SKM-1 (cell line): ENCODE results near the gene CBLN4.

Experiments
- DNase-seq: peaks from one replicate; lab custom pipeline; 2025; ENCODE audit not compliant: unreplicated experiment; lab: John Stamatoyannopoulos, UW

The CBLN4 gene

DNA sequence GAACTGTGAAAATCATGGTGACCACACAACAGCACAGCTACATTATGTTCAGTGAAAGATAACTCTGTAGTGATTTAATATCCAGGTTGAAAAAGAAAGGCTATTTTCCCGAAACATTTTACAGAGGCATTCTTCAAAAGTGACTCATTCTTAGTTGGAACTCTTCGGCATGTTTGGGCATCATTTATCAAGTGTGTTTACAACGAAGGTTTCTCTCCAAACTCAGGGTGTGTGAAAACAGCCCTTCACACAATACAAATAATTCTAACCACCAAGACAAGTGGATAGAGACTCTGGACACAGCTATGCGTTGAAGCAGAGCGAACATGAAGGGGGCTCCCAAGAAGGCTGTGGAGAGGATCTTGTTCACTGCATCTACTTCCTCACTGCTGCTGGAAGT lies 57.6 kb downstream of the CBLN4 start:
- no peak for DNase-seq
